GM06990 (cell line): ENCODE results near the gene MPC1.

Experiments used
- DNase-seq: peaks from one replicate; pipeline ENCODE4 v3.0.0-alpha.2; 2011; ENCODE audit not compliant: insufficient read length; ENCODE audit errors: extremely low read depth
- H3K27me3 ChIP-seq: replicated peaks from 2 replicates; pipeline ENCODE4 v1.6.0; 2011; ENCODE audit warnings: low read length; ENCODE audit not compliant: control insufficient read depth, insufficient read depth
- H3K36me3 ChIP-seq: 2 replicates; pipeline ENCODE4 v1.5.1; 2011; ENCODE audit warnings: low read length; ENCODE audit not compliant: control insufficient read depth, insufficient read depth
- H3K4me3 ChIP-seq: replicated peaks from 2 replicates; pipeline ENCODE4 v1.5.1; 2011; ENCODE audit warnings: low read depth, mild to moderate bottlenecking, control low read depth, low read length
- TF ChIP-seq, protein P1 (sequence below): IDR thresholded peaks from 2 replicates; pipeline ENCODE4 v1.5.1; 2011; ENCODE audit warnings: low read length, control low read depth, mild to moderate bottlenecking, inconsistent platforms; ENCODE audit not compliant: insufficient read depth, poor library complexity, severe bottlenecking

Gene MPC1

DNA sequence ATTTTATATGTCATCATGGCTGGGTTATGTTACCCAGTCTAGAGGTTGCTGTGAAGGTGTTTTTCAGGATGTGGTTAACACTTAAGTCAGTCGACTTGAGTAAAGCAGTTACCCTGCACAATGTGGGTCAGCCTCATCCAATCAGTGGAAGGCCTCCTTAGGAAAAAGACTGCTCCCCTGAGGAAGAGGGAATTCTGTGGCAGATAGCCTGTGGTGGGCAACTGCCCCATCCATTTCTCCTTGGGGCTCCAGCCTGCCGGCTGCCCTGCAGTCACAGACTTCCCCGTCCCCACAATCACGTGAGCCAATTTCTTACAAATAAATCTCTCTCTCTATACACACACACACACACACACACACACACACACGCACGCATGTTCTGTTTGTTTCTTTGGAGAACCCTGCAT, 34.5 kb upstream of the MPC1 start:
- H3K36me3 ChIP-seq, result no peaks in the 10 kb centered on the region
- H3K4me3 ChIP-seq, result no peak overlapping the region
- DNase-seq, result no peak
- no peaks in the 10 kb centered on the region for H3K27me3 ChIP-seq
- TF ChIP-seq, protein P1, sequence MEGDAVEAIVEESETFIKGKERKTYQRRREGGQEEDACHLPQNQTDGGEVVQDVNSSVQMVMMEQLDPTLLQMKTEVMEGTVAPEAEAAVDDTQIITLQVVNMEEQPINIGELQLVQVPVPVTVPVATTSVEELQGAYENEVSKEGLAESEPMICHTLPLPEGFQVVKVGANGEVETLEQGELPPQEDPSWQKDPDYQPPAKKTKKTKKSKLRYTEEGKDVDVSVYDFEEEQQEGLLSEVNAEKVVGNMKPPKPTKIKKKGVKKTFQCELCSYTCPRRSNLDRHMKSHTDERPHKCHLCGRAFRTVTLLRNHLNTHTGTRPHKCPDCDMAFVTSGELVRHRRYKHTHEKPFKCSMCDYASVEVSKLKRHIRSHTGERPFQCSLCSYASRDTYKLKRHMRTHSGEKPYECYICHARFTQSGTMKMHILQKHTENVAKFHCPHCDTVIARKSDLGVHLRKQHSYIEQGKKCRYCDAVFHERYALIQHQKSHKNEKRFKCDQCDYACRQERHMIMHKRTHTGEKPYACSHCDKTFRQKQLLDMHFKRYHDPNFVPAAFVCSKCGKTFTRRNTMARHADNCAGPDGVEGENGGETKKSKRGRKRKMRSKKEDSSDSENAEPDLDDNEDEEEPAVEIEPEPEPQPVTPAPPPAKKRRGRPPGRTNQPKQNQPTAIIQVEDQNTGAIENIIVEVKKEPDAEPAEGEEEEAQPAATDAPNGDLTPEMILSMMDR, result no peak

DNA sequence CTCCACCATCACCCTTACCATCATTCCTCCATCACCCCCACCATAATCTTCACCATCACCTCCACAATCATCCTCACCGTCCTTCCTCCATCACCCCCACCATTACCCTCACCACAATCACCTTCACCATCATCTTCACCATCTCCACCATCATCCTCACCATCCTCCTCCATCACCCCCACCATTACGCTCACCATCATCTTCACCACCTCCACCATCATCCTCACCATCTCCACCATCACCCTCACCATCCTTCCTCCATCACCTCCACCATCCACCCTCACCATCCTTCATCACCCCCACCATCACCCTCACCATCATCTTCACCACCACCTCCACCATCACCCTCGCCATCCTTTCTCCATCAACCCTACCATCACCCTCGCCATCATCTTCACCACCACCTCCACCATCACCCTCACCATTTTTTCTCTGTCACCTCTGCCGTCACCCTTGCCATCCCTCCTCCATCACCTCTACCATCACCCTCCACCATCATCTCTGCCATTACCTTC, 33.1 kb upstream of the MPC1 start:
- Histone ChIP-seq H3K4me3 (no peak overlapping the region), H3K27me3 (no peaks in the 10 kb centered on the region), H3K36me3 (no peaks in the 10 kb centered on the region)
- no peak for DNase-seq
- TF ChIP-seq, protein P1, result no peak

DNA sequence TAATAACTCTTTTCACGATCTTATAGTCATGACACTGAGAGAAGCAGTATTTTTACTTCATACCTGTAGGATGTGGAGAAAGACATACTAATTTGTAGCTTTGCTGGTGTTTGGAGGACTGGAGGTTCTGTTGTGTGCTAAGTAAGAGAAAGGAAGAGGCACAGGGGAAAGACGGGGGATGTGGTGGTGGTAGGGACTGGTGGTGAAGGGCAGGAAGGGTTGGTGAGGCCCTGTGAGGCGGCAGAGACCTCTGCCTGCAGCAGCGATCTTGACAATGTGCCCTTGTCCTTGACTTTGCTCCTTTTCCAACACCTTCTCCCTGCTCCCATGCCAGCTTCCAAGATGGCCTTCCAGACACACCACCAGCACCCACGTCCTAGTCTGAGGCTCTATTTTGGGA, 32.6 kb upstream of the MPC1 start:
- no peaks in the 10 kb centered on the region for H3K27me3 ChIP-seq
- no peak for DNase-seq
- H3K36me3 ChIP-seq, result no peaks in the 10 kb centered on the region
- TF ChIP-seq, protein P1, result no peak
- H3K4me3 ChIP-seq, result no peak overlapping the region

DNA sequence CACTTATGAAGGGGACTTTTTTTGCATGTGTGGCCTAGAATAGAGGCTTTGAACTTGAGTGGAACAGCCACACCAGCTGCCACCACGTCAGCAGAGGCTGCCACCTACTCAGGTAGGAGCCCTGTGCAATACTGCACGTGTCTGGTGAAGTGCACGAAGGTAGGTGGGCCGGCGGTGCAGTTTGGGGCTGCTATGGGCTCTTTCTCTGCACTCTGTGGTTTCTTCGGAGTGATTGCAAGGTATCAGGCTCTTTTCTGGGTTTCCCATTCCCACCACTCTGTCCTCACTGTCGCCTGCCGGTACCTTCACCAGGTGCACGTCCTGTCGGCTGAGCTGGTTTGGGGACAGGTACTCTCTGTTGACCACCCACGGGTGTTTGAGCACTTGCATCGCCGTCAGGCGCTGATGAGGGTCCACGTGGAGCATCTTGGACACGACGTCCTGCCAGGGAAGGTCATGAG, 30.8 kb upstream of the MPC1 start:
- no peak for DNase-seq
- H3K4me3 ChIP-seq, result no peak overlapping the region
- TF ChIP-seq, protein P1, result no peak
- no peaks in the 10 kb centered on the region for H3K36me3 ChIP-seq
- no peaks in the 10 kb centered on the region for H3K27me3 ChIP-seq

DNA sequence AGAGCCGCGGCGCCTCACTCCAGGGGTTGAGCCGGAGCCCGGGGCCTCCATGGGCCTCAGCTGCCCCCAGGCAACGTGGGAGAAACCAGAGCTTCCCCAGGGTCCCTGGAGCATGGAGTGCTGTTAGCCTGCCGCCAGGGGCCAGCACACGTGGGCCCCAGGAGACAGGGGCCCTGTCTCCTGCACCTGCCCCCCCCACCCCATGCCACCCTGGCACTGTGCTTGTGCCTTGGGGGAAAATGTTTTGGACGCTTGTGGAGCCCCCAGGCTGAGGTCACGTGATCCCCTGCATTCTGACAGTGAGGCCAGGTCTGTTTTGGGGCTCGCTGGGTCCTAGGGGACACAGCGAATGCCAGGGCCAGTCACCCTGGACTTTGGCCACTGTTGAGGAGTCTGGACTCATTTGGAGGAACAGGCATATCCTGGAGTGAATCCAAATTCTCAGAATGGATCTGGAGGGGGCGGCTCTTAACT, 30.2 kb upstream of the MPC1 start:
- Histone ChIP-seq H3K36me3 (no peaks in the 10 kb centered on the region), H3K27me3 (no peaks in the 10 kb centered on the region), H3K4me3 (no peak overlapping the region)
- TF ChIP-seq, protein P1, result no peak
- DNase-seq, result no peak
